Measurements from ENCODE around the gene WASHC3. TPM values are rescaled to one million over a fixed set of nuclear protein-coding genes. Genes with fewer than 3 reads are reported as not detected.
"Not testable (repeated sequence)": the region's sequence is repeated elsewhere in the genome, so short reads cannot be mapped to it uniquely, and the experiment has no call there.

Gene WASHC3
- total RNA-seq, 1 experiment from 2014 or later: 24.9 TPM

DNA sequence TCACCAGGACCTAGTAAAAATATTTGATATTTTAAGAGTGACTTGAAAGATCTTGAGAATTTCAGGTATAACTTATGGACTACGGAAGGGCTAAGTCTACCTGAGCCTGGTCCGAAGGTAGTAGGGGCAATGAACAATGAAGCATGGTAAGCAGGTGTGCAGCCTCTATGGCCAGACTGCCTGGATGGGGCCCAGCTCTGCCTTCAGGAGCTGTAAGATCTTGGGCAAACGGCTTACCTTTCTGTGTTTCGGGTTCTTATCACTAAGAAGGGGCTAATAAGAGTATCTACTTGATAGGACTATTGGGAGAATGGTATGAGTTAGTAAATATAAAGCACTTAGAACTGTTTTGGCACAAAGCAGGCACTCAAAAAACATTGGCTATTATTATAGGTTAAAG lies 19.1 kb upstream of the WASHC3 start:
- ChIA-PET CTCF (no interaction called here), POLR2A (ENCODE audit: unreplicated experiment) (no interaction called here)
- Histone ChIP-seq H3K27me3 (ENCODE audit: low read length) (no peaks in the 10 kb centered on the region), H3K9ac (ENCODE audit: low read length) (no peak overlapping the region), H3K4me2 (ENCODE audit: low read length) (no peak overlapping the region), H2AFZ (ENCODE audit: low read length) (no peak overlapping the region), H3F3A (ENCODE audit: low read length, unreplicated experiment) (no peaks in the 10 kb centered on the region), H3K4me3 (ENCODE audit: low read length) (no peak overlapping the region), H3K79me2 (ENCODE audit: low read length) (no peaks in the 10 kb centered on the region), H3K9me3 (ENCODE audit: low read length) (no peaks in the 10 kb centered on the region), H3K27ac (ENCODE audit: low read length) (no peak overlapping the region), H3K4me1 (ENCODE audit: insufficient read depth, low read length) (no peaks in the 10 kb centered on the region), H3K9me2 (replicated peaks; ENCODE audit: low read length) (no peaks in the 10 kb centered on the region), H4K20me1 (ENCODE audit: low read length) (no peaks in the 10 kb centered on the region), H3K36me3 (ENCODE audit: low read depth, low read length) (peaks cover 58% of the 10 kb centered on the region)
- ATAC-seq (no peak), DNase-seq (no peak)
- no TSS peak for BruUV-seq (replicated peaks)
- TF ChIP-seq EZH2 (IDR thresholded peaks at IDR 0.05; ENCODE audit: low read length, unreplicated experiment) (no peak), EZH2phosphoT487 (IDR thresholded peaks at IDR 0.05; ENCODE audit: borderline replicate concordance, low read length) (no peak)
- TF ChIP-seq, protein P1, sequence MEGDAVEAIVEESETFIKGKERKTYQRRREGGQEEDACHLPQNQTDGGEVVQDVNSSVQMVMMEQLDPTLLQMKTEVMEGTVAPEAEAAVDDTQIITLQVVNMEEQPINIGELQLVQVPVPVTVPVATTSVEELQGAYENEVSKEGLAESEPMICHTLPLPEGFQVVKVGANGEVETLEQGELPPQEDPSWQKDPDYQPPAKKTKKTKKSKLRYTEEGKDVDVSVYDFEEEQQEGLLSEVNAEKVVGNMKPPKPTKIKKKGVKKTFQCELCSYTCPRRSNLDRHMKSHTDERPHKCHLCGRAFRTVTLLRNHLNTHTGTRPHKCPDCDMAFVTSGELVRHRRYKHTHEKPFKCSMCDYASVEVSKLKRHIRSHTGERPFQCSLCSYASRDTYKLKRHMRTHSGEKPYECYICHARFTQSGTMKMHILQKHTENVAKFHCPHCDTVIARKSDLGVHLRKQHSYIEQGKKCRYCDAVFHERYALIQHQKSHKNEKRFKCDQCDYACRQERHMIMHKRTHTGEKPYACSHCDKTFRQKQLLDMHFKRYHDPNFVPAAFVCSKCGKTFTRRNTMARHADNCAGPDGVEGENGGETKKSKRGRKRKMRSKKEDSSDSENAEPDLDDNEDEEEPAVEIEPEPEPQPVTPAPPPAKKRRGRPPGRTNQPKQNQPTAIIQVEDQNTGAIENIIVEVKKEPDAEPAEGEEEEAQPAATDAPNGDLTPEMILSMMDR (conservative IDR thresholded peaks at IDR 0.05; ENCODE audit: low read depth, low read length): no peak
- intact Hi-C loops (cut with micrococcal nuclease): loop anchor here (2.0 kb wide), 1 partner anchor 22 kb away; no protein-coding TSS in a partner anchor

- BruUV-seq (replicated peaks); H3K4me1 ChIP-seq (ENCODE audit: insufficient read depth, low read length); H3K27me3 ChIP-seq (ENCODE audit: low read length); H3K79me2 ChIP-seq (ENCODE audit: low read length); H3K9ac ChIP-seq (ENCODE audit: low read length); H3K4me3 ChIP-seq (ENCODE audit: low read length); ATAC-seq; CTCF ChIA-PET; DNase-seq; H3F3A ChIP-seq (ENCODE audit: low read length, unreplicated experiment); H3K27ac ChIP-seq (ENCODE audit: low read length); intact Hi-C loops (cut with micrococcal nuclease); H2AFZ ChIP-seq (ENCODE audit: low read length); H3K9me2 ChIP-seq (replicated peaks; ENCODE audit: low read length); POLR2A ChIA-PET (ENCODE audit: unreplicated experiment); H3K4me2 ChIP-seq (ENCODE audit: low read length); H4K20me1 ChIP-seq (ENCODE audit: low read length); H3K9me3 ChIP-seq (ENCODE audit: low read length): not testable (repeated sequence)
- peaks cover 25% of the 10 kb centered on the region for H3K36me3 ChIP-seq (ENCODE audit: low read depth, low read length)
These were observed 10.3 kb upstream of the WASHC3 start for GRCh38 chr12:102072092-102072491.

- no peak overlapping the region for H3K27ac ChIP-seq (ENCODE audit: low read length)
- H3K9me3 ChIP-seq (ENCODE audit: low read length): no peaks in the 10 kb centered on the region
- no peaks in the 10 kb centered on the region for H3F3A ChIP-seq (ENCODE audit: low read length, unreplicated experiment)
- POLR2A ChIA-PET (ENCODE audit: unreplicated experiment): interaction anchor here (0.5 kb wide), 1 partner anchor 127 kb away, joined by 7 read pairs; no protein-coding TSS in a partner anchor
- H3K9me2 ChIP-seq (replicated peaks; ENCODE audit: low read length): no peaks in the 10 kb centered on the region
- DNase-seq: no peak
- H3K36me3 ChIP-seq (ENCODE audit: low read depth, low read length): peaks cover 7% of the 10 kb centered on the region
- no peak overlapping the region for H3K4me3 ChIP-seq (ENCODE audit: low read length)
- CTCF ChIA-PET: no interaction called here
- no peak overlapping the region for H3K4me2 ChIP-seq (ENCODE audit: low read length)
- no peak for TF ChIP-seq EZH2phosphoT487 (IDR thresholded peaks at IDR 0.05; ENCODE audit: borderline replicate concordance, low read length)
- H4K20me1 ChIP-seq (ENCODE audit: low read length): no peaks in the 10 kb centered on the region
- H2AFZ ChIP-seq (ENCODE audit: low read length): no peak overlapping the region
- H3K4me1 ChIP-seq (ENCODE audit: insufficient read depth, low read length): no peaks in the 10 kb centered on the region
- intact Hi-C loops (cut with micrococcal nuclease): no loop called here
- no peaks in the 10 kb centered on the region for H3K27me3 ChIP-seq (ENCODE audit: low read length)
- no TSS peak for BruUV-seq (replicated peaks)
- H3K79me2 ChIP-seq (ENCODE audit: low read length): no peaks in the 10 kb centered on the region
- H3K9ac ChIP-seq (ENCODE audit: low read length): no peak overlapping the region
- ATAC-seq: no peak
These were observed 7.9 kb upstream of the WASHC3 start for GRCh38 chr12:102069707-102070106.

DNA sequence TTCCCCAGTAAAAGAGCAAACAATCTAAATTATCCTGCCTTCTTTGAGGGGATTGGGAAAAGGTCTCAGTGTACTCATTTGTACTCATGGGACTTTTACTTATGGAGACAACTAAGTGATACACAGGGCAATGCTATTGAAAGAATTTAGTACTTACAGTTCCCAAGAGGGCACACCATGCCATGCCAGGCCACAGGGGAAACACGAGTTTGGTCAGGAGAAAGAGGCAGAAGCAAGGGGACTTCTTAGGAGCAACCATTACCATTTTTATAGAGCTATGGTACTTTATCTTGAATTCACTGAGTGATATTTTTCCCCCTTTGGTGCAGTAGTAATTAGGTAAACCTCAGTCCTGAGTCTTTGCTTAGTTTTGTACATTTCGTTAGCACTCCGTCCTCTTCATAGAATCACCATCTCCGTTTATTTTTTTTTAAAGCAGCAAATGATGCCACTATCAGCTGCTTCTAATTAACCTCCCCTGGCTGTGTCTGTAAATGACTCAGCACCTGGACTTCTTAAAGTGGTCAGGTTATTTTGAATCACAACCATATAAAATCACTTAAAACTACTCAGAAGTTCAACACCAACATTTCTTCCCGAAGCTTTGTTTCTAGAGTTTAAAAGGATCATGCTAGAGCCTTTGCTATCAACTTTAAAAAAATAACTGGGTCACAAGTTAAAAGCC lies 5.9 kb upstream of the WASHC3 start:
- H3F3A ChIP-seq (ENCODE audit: low read length, unreplicated experiment): no peaks in the 10 kb centered on the region
- H4K20me1 ChIP-seq (ENCODE audit: low read length): no peaks in the 10 kb centered on the region
- intact Hi-C loops (cut with micrococcal nuclease): no loop called here
- DNase-seq: no peak
- ATAC-seq: no peak
- H3K9me2 ChIP-seq (replicated peaks; ENCODE audit: low read length): no peaks in the 10 kb centered on the region
- ChIA-PET CTCF (no interaction called here), POLR2A (ENCODE audit: unreplicated experiment) (no interaction called here)
- no peak overlapping the region for H2AFZ ChIP-seq (ENCODE audit: low read length)
- no peaks in the 10 kb centered on the region for H3K9me3 ChIP-seq (ENCODE audit: low read length)
- H3K27ac ChIP-seq (ENCODE audit: low read length): no peak overlapping the region
- H3K4me2 ChIP-seq (ENCODE audit: low read length): no peak overlapping the region
- TF ChIP-seq EZH2 (IDR thresholded peaks at IDR 0.05; ENCODE audit: low read length, unreplicated experiment): no peak
- TF ChIP-seq, protein P1 (conservative IDR thresholded peaks at IDR 0.05; ENCODE audit: low read depth, low read length): no peak
- H3K79me2 ChIP-seq (ENCODE audit: low read length): no peaks in the 10 kb centered on the region
- no peaks in the 10 kb centered on the region for H3K4me1 ChIP-seq (ENCODE audit: insufficient read depth, low read length)
- no TSS peak for BruUV-seq (replicated peaks)
- no peak overlapping the region for H3K4me3 ChIP-seq (ENCODE audit: low read length)
- H3K36me3 ChIP-seq (ENCODE audit: low read depth, low read length): no peaks in the 10 kb centered on the region
- H3K27me3 ChIP-seq (ENCODE audit: low read length): no peaks in the 10 kb centered on the region
- no peak overlapping the region for H3K9ac ChIP-seq (ENCODE audit: low read length)
